GM18519 (cell line): ENCODE data around the gene NPW.
A peak's percentile ranks its signal among the peaks of the same experiment; 100 is the strongest.

Experiments used
- ATAC-seq: cut with Tn5 transposase; IDR thresholded peaks from one replicate; pipeline ENCODE4 v1.9.1; 2021; ENCODE audit warnings: mild to moderate bottlenecking, moderate library complexity; ENCODE audit not compliant: unreplicated experiment, low FRiP score

Gene NPW

DNA sequence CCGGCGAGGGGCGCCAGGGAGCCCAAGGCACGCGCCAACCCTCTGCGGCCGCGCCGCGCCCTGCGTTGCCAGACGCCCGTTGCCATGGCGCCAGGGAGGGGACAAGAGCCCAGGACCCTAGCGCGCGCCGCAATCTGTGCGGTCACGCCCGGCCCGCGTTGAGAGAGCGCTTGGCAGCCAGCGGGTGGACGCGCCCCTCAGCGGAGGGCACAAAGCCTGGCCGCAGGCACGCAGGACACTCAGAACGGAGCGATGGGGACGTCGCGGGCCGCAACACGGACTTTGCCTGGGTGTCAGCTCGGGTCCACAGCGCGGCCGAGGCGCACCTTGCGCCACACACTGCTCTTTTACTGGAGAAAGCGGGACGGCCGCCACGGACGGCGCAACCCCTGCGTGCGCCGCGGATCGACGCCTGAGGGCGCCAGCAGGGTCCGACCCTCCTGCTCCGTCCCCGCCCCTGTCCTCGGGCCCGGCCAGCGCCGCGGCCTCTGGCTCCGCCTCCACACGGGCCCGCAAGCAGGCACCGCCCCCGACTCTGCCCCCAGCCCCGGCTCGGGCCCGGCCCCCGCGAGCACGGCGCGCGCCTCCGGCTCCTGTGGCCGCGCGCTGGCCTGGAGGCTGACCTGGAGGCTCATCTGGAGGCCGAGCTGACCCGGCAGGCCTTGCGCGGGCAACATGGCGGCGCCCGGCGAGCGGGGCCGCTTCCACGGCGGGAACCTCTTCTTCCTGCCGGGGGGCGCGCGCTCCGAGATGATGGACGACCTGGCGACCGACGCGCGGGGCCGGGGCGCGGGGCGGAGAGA, 35.8 kb upstream of the NPW start, which contains the start of gene GFER:
GFER (plus strand) TSS at position 650 of the 803 bp plus-strand sequence; CDS start at position 676, 26 bp downstream.
- peak; percentile 50 for ATAC-seq

DNA sequence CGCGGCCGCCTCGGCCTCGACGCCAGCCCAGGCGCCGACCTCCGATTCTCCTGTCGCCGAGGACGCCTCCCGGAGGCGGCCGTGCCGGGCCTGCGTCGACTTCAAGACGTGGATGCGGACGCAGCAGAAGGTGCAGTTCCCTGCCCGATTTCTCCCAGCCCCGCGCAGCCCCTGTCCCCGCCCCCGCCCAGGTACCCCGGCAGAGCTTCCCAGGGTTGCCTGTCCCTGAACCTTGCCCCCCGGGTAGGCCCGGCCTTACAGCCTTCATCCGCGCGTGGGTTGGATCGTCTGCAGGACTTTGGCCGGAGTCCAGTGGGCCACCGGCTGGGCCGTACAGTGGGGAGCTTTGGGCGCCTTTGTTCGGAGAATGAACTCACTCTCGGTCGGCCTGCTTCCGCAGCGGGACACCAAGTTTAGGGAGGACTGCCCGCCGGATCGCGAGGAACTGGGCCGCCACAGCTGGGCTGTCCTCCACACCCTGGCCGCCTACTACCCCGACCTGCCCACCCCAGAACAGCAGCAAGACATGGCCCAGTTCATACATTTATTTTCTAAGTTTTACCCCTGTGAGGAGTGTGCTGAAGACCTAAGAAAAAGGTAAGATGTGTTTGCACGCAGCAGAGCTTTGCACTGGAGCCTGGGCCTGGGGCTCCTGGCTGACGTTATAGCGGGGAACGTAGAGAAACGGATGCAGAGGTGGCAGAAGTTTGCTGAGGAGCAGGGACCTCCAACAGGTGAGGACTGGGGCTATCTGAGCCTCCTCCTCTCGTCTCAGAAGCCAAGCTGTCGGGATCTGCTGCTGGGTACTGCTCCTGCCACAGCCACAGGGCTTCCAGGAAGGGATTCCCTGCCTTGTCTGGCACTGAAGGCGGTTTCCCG, 35.0 kb upstream of the NPW start:
- no peak for ATAC-seq

DNA sequence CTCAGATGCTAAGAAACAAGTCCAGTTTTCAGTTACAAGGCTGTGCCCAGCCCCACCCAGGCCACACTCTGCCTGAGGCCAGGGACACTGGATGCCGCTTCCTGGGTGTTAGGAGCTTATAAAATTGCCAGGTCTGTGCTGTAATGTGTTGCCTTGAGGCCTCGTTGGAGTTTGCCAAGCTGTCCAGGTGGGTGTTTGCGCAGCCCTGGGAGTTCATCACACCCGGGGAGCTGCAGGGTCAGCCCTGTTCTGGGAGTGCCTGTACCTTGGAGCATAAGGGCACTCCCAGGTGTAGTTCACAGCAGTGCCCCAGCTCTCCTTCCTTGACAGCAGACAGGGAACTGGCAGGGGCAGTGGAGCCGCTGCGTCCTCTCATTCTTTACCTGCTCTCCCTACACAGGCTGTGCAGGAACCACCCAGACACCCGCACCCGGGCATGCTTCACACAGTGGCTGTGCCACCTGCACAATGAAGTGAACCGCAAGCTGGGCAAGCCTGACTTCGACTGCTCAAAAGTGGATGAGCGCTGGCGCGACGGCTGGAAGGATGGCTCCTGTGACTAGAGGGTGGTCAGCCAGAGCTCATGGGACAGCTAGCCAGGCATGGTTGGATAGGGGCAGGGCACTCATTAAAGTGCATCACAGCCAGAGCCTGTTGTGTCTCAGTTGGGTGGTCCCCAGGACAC, 34.0 kb upstream of the NPW start:
- ATAC-seq: no peak

DNA sequence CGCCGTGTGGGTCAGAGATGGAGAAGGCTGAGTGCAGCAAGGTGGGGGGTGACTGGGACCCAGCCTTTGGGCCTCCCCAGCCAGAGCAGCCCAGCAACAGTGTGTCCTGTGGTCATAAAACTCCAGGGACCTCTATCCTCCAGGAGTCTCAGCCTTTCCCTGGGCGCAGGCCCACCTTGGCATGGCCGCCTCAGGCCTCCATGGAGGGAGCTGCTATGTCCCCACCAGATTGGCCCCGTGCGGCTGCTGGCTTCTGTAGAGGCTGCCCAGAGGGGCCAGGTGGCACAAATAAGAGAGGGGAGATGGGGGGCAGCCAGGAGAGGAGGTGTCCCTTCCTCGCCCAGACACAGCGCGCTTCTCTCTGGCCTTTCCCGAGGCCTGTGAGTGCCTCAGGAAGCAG, 32.4 kb upstream of the NPW start:
- no peak for ATAC-seq

DNA sequence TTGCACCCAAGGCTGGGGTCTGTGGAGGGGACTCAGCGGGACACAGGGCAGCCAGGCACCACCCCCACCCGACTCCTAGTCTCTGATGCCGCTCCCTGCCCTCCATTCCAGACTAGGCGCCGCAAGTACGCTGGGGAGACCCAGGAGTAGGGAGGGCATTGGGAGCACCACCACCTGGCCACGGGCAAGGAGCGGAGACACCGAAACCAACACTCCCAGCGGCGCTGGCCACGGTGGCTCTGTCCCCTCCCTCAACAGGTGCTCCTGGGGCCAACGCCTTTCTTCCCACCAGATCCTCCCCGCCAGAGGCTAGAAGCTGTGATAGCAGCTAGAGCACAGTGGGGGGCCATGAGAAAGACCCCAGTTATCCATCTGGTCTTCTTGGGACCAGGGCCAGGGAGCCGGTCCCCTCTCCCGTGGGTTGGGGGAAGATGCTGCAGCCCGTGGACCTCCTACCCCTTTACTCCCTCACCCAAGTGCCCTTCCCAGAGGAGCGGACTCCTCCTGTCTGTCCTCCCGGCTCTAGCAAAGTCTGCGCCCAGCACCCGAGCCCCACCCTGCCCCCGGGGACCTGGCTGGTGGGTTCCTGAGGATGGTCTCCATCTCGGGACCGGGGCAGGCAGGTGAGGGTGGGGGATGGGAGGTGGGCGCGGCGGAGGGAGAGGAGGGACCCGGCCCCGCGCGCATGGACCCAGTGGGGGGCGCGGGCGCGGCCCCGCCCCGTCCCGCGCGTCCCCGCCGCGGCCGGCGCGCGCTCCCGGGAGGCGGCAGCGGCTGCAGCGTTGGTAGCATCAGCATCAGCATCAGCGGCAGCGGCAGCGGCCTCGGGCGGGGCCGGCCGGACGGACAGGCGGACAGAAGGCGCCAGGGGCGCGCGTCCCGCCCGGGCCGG, 30.1 kb upstream of the NPW start, which contains the start of gene SYNGR3:
SYNGR3 (plus strand) TSS at position 762 of the 892 bp plus-strand sequence. CDS start 133 bp downstream, outside the sequence.
- no peak for ATAC-seq

- no peak for ATAC-seq
Measured at GRCh38 chr16:1990101-1990350, 29.6 kb upstream of the NPW start.

DNA sequence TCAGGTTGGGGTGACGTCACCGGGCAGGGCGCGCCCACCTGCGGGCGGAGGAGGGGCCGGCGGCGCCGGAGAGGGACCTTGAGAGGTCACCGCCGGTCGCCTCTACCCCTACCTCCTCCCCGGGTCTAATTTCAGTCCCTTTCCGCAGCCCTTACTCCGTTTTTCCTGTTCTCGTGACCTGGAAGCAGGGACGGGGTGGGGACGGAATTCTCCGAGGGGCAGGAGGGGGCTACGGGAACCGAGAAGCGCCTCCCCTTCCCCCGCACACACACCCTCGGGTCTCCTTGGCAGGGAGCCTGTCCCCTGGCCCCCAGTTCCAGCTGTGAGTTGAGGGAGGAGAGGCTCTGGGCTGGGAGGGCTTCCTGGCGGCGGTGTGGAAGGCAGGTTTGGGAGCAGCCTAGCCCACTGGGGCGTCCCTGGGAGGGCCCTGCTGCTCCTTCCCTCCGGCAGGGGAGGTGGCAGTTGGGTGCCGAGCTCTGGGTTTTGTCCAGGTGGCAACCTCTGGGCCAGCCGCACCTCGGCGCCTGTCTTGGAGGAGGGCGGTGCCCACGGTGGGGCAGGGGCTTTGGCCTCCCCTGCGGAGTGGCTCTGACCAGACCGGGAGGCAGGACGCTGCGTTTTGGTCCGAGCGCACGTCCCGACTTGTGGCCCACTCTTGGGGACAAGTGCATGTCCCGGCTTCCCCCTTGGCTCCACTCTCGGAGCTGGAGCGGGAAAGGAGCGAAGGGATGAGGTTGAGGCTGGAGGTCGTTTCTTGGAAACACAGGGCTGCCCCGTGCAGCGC, 29.0 kb upstream of the NPW start:
- no peak for ATAC-seq

DNA sequence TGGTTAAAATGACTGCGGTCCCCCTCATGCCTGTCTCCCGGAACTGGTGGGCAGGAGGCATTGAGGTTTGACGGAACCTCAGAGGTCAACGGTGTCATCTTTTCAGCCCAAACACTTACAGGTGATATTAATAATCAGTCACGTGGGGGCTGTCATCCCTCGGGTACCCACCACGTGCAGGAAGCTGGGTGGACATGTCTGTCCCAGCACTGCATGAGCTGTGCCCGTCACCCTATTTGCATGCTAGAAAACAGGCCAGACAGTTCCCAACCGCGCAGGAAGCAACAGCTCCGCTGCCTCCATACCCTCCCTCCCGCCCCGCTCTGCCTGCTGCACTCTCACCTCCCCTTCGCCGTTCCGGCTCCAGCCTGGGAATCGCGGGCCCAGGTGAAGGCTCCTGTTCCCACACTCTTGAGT, 28.4 kb upstream of the NPW start:
- no peak for ATAC-seq

- no peak for ATAC-seq
Measured at GRCh38 chr16:1991588-1991947, 28.0 kb upstream of the NPW start.

DNA sequence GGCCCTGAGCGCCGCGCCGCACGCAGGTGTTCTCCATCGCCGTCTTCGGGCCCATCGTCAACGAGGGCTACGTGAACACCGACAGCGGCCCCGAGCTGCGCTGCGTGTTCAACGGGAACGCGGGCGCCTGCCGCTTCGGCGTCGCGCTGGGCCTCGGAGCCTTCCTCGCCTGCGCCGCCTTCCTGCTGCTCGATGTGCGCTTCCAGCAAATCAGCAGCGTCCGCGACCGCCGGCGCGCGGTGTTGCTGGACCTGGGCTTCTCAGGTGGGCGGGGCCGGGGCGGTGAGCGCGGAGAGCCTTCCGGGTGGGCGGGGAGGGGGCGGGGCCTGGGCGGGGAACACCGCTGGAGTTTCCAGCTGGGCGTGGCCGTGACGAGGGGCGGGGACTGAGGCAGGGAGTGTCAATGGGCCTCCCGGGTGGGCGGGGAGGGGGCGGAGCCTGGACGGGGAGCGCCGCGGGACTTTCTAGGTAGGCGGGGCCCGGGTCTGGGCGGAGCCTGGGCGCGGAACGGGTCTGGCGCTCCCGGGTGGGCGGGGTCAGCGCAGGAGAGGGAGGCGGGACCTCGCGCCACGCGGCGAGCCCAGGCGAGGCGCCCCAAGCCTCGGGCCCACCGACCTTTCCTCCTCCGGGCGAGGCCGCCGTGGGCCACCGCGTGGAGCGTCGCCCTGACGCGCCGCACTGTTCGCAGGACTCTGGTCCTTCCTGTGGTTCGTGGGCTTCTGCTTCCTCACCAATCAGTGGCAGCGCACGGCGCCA, 27.5 kb upstream of the NPW start:
- peak; percentile 40 for ATAC-seq

DNA sequence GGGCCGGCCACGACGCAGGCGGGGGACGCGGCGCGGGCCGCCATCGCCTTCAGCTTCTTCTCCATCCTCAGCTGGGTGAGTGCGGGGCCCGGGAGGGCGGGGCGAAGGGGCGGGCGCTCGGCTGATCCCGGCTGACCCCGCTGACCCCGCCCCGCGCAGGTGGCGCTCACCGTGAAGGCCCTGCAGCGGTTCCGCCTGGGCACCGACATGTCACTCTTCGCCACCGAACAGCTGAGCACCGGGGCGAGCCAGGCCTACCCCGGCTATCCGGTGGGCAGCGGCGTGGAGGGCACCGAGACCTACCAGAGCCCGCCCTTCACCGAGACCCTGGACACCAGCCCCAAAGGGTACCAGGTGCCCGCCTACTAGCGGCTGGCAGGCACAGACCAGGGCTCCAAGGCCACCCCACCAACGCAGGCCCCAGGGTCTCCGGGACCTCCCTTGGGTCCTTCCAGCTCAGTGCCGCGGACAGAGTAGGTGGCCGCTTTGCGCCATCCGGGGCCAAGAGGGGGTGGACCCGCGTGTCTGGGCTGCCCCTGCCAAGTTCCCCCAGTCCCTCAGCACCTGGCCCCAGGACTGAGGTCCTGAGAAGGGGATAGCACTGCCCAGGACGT, 26.8 kb upstream of the NPW start:
- no peak for ATAC-seq

DNA sequence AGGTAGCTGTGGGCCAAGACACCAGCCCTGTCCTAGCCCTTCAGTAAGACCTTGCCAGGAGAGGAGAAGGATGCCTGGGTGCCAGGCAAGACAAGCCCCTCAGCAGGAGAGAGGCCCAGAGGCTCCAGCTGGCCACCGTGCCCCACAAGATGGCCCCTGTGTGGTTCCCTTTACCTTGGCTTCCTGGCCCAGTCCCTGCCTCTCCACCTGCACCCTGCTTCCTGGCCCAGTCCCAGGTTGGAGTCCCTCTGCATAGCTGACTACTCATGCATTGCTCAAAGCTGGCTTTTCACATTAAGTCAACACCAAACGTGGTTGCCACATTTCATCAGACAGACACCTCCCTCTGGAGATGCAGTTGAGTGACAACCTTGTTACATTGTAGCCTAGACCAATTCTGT, 25.9 kb upstream of the NPW start:
- ATAC-seq: no peak

DNA sequence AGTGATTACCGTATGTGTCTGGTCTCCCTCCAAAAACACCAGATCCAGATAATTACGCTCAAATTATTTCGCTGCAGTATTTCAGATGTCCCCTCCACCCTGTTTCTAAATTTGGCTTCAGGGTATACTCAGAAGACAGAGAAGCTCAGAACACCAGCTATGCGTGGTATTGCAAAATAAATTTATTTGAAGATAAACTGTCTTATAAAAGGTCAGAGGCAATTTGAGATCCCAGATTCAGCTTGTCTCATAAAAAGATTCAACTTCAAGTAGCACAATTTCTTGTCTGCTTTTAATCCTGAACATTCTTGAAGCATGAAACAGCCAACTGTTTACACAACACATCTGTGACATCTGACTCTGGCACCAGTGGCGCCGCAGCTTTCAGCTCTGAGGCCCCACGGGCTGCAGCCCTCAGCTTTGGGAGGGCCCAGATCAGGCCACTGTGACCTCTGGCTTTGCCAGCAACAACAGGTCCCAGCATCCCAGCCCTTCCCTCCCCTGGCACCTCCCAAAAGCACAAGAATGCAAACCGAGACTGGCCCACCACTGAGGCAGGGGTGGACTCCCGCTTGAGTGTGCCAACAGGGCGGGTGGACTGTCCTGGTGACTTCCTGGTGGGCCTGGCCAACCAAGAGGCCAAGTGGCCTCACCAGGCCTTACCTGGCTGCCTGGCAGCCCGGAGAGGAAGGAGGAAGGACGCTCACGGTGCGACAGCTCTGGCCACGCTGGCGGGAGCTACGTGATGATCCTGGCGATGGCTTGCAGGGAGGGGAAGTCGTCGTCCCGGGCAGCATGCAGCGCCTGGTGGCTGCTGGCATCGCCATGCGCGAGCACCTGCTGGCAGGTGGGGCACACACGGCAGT, 21.9 kb upstream of the NPW start:
- no peak for ATAC-seq

- ATAC-seq: no peak
Measured at GRCh38 chr16:1998360-1998835, 21.2 kb upstream of the NPW start.

GRCh38 chr16:1998852-1999801, 20.5 kb upstream of the NPW start:
- no peak for ATAC-seq

DNA sequence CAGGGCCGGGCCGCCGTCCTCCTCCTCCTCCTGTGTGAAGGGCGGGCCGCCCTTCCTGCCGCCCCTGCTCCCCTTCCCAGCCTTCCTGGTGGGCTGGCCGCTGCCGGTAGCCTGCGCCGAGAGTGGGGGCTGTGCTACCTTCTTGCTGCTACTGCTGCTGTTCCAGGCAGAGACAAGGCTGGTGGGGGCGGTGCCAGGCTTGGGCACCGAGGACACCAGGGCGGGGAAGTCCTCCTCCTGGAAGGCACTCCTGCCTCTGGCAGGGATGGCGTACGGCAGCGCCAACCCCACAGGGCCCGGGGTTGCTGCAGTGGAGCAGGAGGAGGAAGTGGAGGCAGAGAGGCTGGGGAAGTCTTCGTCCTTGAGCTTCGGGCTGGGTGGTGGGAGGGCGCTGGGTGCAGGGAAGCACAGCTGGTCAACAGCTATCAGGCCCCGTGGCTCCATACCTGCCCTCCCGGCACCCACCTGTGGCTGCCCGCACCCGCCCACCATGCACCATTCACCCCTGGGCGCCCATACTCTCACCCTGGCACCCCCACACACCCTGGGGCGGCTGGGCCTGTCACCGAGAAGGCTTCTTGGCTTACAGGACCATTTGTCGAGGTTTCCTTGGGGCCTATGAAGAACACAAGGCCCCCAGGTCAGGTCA, 19.6 kb upstream of the NPW start:
- no peak for ATAC-seq
